ENCODE data around the gene WSB1. TPM values are rescaled to one million over a fixed set of nuclear protein-coding genes. Genes with fewer than 3 reads are reported as not detected.

Gene WSB1
- total RNA-seq, 1 donor from 2014 or later, result 256 TPM

- Histone ChIP-seq H3K36me3 (ENCODE audit: control insufficient read depth, insufficient read depth, low read length) (no peaks in the 10 kb centered on the region), H3K4me3 (ENCODE audit: low read depth, low read length) (no peak overlapping the region), H3K27me3 (ENCODE audit: control insufficient read depth, insufficient read depth, low read length) (no peaks in the 10 kb centered on the region)
- no peak for FAIRE-seq
- no peak for TF ChIP-seq CTCF (IDR thresholded peaks at IDR 0.05; ENCODE audit: insufficient read depth, low read length, severe bottlenecking)
- no peak for DNase-seq (ENCODE audit: low read depth)
These were observed 63.3 kb downstream of the WSB1 start for GRCh38 chr17:27357236-27357635.

- no peaks in the 10 kb centered on the region for H3K36me3 ChIP-seq (ENCODE audit: control insufficient read depth, insufficient read depth, low read length)
- no peak for TF ChIP-seq CTCF (IDR thresholded peaks at IDR 0.05; ENCODE audit: insufficient read depth, low read length, severe bottlenecking)
- DNase-seq (ENCODE audit: low read depth) (no peak), FAIRE-seq (no peak)
- no peak overlapping the region for H3K4me3 ChIP-seq (ENCODE audit: low read depth, low read length)
- no peaks in the 10 kb centered on the region for H3K27me3 ChIP-seq (ENCODE audit: control insufficient read depth, insufficient read depth, low read length)
These were observed 66.6 kb downstream of the WSB1 start for GRCh38 chr17:27360507-27360906.

GRCh38 chr17:27361695-27362094, 67.8 kb downstream of the WSB1 start:
- Histone ChIP-seq H3K4me3 (ENCODE audit: low read depth, low read length) (no peak overlapping the region), H3K27me3 (ENCODE audit: control insufficient read depth, insufficient read depth, low read length) (no peaks in the 10 kb centered on the region), H3K36me3 (ENCODE audit: control insufficient read depth, insufficient read depth, low read length) (no peaks in the 10 kb centered on the region)
- no peak for TF ChIP-seq CTCF (IDR thresholded peaks at IDR 0.05; ENCODE audit: insufficient read depth, low read length, severe bottlenecking)
- DNase-seq (ENCODE audit: low read depth) (no peak), FAIRE-seq (no peak)

GRCh38 chr17:27362503-27362902, 68.6 kb downstream of the WSB1 start:
- no peak for FAIRE-seq
- no peaks in the 10 kb centered on the region for H3K36me3 ChIP-seq (ENCODE audit: control insufficient read depth, insufficient read depth, low read length)

GRCh38 chr17:27362909-27363308, 69.0 kb downstream of the WSB1 start:
- H3K4me3 ChIP-seq (ENCODE audit: low read depth, low read length), result no peak overlapping the region
- H3K27me3 ChIP-seq (ENCODE audit: control insufficient read depth, insufficient read depth, low read length), result peaks cover 1% of the 10 kb centered on the region
- H3K36me3 ChIP-seq (ENCODE audit: control insufficient read depth, insufficient read depth, low read length), result no peaks in the 10 kb centered on the region
- FAIRE-seq (no peak), DNase-seq (ENCODE audit: low read depth) (no peak)
- TF ChIP-seq CTCF (IDR thresholded peaks at IDR 0.05; ENCODE audit: insufficient read depth, low read length, severe bottlenecking), result no peak

More at GRCh38 chr17:27362503-27362902, 68.6 kb downstream of the WSB1 start:
- Histone ChIP-seq H3K4me3 (ENCODE audit: low read depth, low read length) (no peak overlapping the region), H3K27me3 (ENCODE audit: control insufficient read depth, insufficient read depth, low read length) (peaks cover 1% of the 10 kb centered on the region)
- no peak for DNase-seq (ENCODE audit: low read depth)
- TF ChIP-seq CTCF (IDR thresholded peaks at IDR 0.05; ENCODE audit: insufficient read depth, low read length, severe bottlenecking), result no peak

GRCh38 chr17:27363326-27363725, 69.4 kb downstream of the WSB1 start:
- DNase-seq (ENCODE audit: low read depth), result no peak
- Histone ChIP-seq H3K36me3 (ENCODE audit: control insufficient read depth, insufficient read depth, low read length) (no peaks in the 10 kb centered on the region), H3K4me3 (ENCODE audit: low read depth, low read length) (no peak overlapping the region), H3K27me3 (ENCODE audit: control insufficient read depth, insufficient read depth, low read length) (peaks cover 1% of the 10 kb centered on the region)
- FAIRE-seq, result no peak
- no peak for TF ChIP-seq CTCF (IDR thresholded peaks at IDR 0.05; ENCODE audit: insufficient read depth, low read length, severe bottlenecking)

Data from bronchial epithelial cell (primary cell).